ENCODE results near the gene RASGEF1B.
"Not testable (repeated sequence)": the region's sequence is repeated elsewhere in the genome, so short reads cannot be mapped to it uniquely, and the experiment has no call there.

Gene RASGEF1B

GRCh38 chr4:81429607-81430006, 42.1 kb downstream of the RASGEF1B start:
- no peak for DNase-seq (ENCODE audit: low spot score)

- DNase-seq (ENCODE audit: low spot score) = no peak
Observed at GRCh38 chr4:81429031-81429430, 42.7 kb downstream of the RASGEF1B start.

GRCh38 chr4:81428002-81428401, 43.7 kb downstream of the RASGEF1B start:
- DNase-seq (ENCODE audit: low spot score) = no peak

- DNase-seq (ENCODE audit: low spot score) = no peak
Observed at GRCh38 chr4:81427344-81427821, 44.3 kb downstream of the RASGEF1B start.

GRCh38 chr4:81426770-81427289, 44.9 kb downstream of the RASGEF1B start:
- no peak for DNase-seq (ENCODE audit: low spot score)

- no peak for DNase-seq (ENCODE audit: low spot score)
Observed at GRCh38 chr4:81424816-81425755, 46.6 kb downstream of the RASGEF1B start.

- no peak for DNase-seq (ENCODE audit: low spot score)
Observed at GRCh38 chr4:81424336-81424735, 47.4 kb downstream of the RASGEF1B start.

GRCh38 chr4:81422595-81422994, 49.1 kb downstream of the RASGEF1B start:
- DNase-seq (ENCODE audit: low spot score) = no peak

- DNase-seq (ENCODE audit: low spot score) = no peak
Observed at GRCh38 chr4:81421346-81422218, 50.1 kb downstream of the RASGEF1B start.

- DNase-seq (ENCODE audit: low spot score) = no peak
Observed at GRCh38 chr4:81418572-81418971, 53.1 kb downstream of the RASGEF1B start.

GRCh38 chr4:81412946-81413495, 58.7 kb downstream of the RASGEF1B start:
- DNase-seq (ENCODE audit: low spot score) = no peak

- DNase-seq (ENCODE audit: low spot score) = no peak
Observed at GRCh38 chr4:81410680-81411079, 61.0 kb downstream of the RASGEF1B start.

- no peak for DNase-seq (ENCODE audit: low spot score)
Observed at GRCh38 chr4:81409836-81410235, 61.9 kb downstream of the RASGEF1B start.

- DNase-seq (ENCODE audit: low spot score) = no peak
Observed at GRCh38 chr4:81408341-81408740, 63.4 kb downstream of the RASGEF1B start.

- no peak for DNase-seq (ENCODE audit: low spot score)
Observed at GRCh38 chr4:81407726-81408125, 64.0 kb downstream of the RASGEF1B start.

GRCh38 chr4:81406481-81406880, 65.2 kb downstream of the RASGEF1B start:
- not testable (repeated sequence) for DNase-seq (ENCODE audit: low spot score)

- DNase-seq (ENCODE audit: low spot score) = no peak
Observed at GRCh38 chr4:81405900-81406401, 65.8 kb downstream of the RASGEF1B start.

GRCh38 chr4:81404741-81405140, 67.0 kb downstream of the RASGEF1B start:
- no peak for DNase-seq (ENCODE audit: low spot score)

GRCh38 chr4:81404294-81404693, 67.4 kb downstream of the RASGEF1B start:
- no peak for DNase-seq (ENCODE audit: low spot score)

- no peak for DNase-seq (ENCODE audit: low spot score)
Observed at GRCh38 chr4:81399306-81400086, 72.2 kb downstream of the RASGEF1B start.

GRCh38 chr4:81398379-81398778, 73.3 kb downstream of the RASGEF1B start:
- no peak for DNase-seq (ENCODE audit: low spot score)
